Stimulated activated CD8-positive, alpha-beta memory T cell treated with anti-CD3 and anti-CD28 coated beads, Interleukin-7, amount 100 ng/mL, for 48 hours (primary cell): ENCODE results near the gene GIPC2.
"Not testable (repeated sequence)": the region's sequence is repeated elsewhere in the genome, so short reads cannot be mapped to it uniquely, and the experiment has no call there.

ENCODE experiments used
- DNase-seq, 2 donors: peaks; one replicate each; pipeline ENCODE4 v3.0.0-alpha.2; 2020; ENCODE audit warnings: low read depth in 1 of 2; ENCODE audit errors: extremely low read depth in 1 of 2

The GIPC2 gene

GRCh38 chr1:78064886-78065285, 19.1 kb downstream of the GIPC2 start:
- not testable (repeated sequence) for DNase-seq

GRCh38 chr1:78068681-78069283, 23.0 kb downstream of the GIPC2 start:
- DNase-seq: no peak

GRCh38 chr1:78069784-78070183, 24.0 kb downstream of the GIPC2 start:
- no peak for DNase-seq

GRCh38 chr1:78070210-78070609, 24.4 kb downstream of the GIPC2 start:
- DNase-seq: no peak

DNA sequence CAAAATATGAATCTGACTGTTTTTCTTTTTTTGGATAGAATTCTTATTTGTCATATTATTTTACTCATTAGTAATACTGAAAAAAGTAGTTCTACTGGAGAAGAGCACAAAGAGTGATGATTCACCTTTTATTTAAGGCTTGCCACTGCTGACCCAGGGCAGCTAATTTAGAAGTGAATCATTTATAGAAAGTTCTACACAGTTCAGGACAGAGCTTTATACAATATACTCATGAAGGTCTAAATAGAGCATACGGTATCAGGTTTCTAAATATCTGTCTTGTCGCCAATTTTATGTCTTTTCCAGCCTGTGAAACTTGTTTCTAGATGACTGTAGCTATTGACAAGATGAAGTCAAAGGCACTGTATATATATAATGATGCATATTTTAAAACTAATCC, 25.0 kb downstream of the GIPC2 start:
- DNase-seq: no peak

DNA sequence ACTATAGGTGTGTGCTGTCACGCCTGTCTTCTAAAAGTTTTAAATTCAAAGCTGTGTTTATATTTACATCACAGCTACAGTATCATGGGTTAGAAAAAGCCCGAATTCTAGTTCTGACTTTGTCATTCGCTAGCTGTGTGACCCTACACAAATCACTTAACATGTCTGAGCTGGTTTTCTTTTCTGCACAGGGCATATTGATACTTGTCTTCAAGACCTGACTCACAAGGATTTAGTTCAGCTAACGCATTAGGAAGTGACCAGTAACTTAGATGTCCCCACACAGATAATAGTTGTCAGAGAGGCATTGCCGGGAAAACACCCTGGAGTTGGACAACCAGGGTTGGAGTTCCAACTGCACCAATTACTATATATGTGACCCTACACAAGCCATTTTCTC, 25.9 kb downstream of the GIPC2 start:
- DNase-seq: no peak

DNA sequence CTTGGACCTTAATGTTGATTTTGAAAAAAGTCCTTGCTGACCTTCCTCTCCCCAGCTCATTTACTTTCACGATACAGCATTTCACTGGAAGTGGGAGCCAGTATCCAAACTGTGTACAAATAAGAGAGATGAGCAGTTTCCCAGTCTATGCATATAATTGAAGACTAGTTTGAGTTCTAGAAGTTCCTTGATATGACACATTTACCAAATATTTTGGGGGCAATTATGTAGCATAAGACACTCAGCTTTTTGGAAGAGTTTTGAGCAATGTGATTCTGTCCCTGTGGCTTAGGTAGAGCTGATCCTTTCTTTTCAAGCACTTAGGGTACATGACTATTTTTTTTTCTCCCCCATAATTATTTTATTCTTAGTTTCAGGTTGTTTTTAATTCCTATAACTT, 26.4 kb downstream of the GIPC2 start:
- no peak for DNase-seq

DNA sequence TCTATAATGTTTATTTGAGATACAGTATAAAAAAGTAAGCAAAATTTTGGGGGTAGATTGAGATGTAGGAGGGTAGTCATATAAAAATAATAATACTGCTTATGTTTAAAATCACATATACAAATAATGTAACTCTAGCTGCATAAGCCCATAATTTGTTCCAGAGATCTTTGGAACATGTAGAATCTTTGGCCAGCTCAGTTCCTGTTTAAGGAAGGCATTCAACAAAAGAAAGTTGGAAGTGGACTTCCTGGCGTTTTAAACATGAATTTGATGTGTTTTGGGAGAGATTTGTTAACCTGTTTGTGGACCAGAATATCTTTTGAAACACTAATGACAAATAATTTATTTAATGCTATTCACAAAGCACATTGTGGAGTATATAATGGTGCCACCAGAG, 27.7 kb downstream of the GIPC2 start:
- no peak for DNase-seq

- DNase-seq: no peak
These were observed 29.9 kb downstream of the GIPC2 start for GRCh38 chr1:78075621-78076020.

DNA sequence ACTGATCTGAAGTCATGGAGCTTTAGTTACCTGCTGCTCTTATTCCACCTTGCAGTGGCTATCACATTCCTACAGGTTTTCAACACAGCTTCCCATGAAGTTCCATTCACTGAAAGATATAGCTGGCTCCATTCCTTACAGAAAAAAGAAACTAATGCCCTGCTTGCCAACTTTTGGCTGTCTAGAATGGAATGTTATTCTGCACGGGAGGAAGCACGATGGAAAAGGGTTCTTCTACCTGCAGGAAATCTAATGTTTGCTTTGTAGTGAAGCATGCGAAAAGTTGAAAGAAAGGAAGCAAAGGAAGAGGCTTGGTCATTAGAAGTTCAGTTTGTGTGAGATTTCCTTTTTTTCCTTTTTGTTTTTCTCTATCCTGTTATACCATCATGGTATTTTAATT, 32.6 kb downstream of the GIPC2 start:
- no peak for DNase-seq

DNA sequence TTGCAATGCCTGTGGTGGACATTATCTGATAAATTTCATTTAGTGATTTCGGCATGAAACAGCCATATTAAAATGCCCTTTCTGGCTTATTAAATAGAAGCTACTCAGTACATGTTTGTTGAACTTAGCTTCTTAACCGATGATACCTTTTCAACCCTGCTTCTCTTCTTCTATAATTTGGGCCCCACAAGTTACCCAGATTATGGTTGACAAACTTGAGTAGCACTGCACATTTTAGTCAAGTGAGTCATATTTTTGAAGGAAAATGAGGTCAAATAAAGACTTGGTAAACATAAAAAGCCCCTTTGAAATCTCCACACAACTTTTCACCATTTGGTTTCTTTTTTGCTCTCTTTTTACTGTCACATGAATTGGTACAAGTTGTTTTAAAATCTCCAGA, 33.8 kb downstream of the GIPC2 start:
- no peak for DNase-seq

DNA sequence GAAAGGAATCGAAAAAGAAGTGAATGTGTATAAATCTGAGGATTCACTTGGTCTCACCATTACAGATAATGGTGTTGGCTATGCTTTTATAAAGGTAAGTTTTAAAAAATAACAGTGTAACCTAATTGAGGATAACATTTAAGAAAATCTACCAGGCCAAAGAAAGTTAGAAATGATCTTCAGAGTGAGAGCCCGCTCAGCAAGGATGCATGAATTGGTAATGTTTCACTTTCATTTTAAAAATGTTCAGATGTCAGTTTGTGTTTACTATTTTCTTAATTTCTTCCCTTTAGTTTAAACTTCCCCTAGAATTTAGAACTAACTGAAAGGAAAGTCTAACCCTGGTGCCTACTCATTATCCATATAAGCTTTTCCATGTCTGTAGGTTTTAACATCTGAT, 35.0 kb downstream of the GIPC2 start:
- DNase-seq: no peak

DNA sequence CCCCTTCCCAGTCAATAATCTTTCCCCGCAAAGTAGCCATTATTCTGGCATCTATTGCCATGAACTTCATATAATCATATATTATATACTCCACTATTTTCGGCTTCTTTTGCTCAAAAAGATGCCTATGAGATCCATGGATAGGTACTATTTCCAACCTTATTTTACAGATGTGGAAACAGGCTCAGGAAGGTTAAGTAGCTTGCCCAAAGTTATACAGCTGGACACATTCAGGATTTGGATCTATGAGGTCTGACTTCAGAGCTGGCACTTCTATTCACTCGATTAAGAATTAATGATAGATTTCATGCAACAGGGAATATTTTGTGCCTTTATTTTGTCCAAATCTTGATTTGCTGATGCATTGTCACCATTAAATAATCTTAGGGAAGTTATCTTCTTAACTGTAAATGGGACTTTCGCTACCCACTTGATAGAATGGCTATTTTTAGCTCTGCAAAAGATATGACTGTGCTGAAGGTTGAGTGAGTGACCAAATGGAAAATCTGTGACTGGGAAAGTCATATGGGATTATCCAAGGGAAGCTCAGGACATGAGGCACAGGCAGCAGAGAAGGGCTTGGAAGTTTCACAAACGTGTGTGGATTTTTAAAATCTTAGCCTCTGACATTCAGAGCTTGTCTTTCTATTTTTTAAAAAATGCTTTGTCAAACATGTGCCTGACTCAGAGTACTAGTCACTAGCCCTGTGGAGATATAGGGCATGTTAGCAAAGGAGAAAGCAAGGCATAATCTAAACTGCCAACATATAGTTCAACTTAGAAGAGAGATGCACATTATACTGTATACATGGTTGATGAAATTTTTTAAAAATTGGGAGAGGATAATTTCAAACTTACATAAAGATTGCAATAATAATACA, 36.5 kb downstream of the GIPC2 start:
- DNase-seq: no peak

GRCh38 chr1:78084639-78085038, 38.9 kb downstream of the GIPC2 start:
- not testable (repeated sequence) for DNase-seq

GRCh38 chr1:78086697-78087096, 40.9 kb downstream of the GIPC2 start:
- DNase-seq: no peak

DNA sequence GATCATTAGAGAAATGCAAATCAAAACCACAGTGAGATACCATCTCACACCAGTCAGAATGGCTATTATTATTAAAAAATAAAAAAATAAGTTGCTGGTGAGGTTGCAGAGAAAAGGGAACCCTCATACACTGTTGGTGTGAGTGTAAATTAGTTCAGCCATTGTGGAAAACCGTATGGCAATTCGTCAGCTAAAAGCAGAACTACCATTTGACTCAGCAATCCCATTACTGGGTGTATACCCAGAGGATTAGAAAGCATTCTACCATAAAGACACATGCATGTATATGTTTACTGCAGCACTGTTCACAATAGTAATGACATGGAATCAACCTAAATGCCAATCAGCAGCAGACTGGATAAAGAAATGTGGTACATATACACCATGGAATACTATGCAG, 42.2 kb downstream of the GIPC2 start:
- DNase-seq: no peak

- DNase-seq: no peak
These were observed 42.7 kb downstream of the GIPC2 start for GRCh38 chr1:78088486-78088885.

DNA sequence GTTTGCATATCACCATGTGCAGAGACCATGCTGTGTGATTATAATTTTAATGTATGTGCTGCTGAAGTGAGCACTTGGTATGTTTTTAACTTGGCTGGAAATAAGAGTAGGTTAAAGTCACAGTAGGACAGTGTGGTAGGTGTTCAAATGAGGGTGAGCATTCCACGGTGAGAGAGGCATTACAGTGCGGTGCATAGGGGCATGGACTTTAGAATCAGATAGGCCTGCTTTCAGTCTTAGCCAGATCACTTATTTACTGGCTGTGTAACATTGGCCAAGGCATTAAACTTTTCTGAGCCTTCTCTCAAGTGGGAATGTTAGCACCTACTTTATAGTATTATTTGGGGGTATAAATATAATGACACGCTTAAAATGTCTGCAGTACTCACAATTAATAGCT, 43.2 kb downstream of the GIPC2 start:
- no peak for DNase-seq

- DNase-seq: no peak
These were observed 44.8 kb downstream of the GIPC2 start for GRCh38 chr1:78090472-78091133.

DNA sequence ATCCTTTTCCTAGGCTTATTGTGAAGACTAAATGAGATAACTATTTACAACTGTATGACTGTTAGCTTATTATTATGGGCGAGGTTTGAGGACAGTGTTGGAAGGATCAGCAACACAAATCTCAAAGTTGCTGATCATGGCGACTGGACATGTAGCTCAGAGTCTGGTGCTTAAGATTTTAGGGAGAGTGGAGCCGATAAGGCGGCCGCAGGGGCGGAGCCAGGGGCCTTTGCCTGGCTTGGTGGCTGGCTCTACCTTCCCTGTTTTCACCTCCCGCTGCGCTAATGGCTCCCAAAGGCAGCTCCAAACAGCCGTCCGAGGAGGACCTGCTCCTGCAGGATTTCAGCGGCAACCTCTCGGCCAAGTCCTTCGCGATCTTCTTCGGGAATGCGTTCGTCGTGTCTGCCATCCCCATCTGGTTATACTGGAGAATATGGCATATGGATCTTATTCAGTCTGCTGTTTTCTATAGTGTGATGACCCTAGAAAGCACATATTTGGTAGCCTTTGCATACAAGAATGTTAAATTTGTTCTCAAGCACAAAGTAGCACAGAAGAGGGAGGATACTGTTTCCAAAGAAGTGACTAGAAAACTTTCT, 45.5 kb downstream of the GIPC2 start:
- no peak for DNase-seq

DNA sequence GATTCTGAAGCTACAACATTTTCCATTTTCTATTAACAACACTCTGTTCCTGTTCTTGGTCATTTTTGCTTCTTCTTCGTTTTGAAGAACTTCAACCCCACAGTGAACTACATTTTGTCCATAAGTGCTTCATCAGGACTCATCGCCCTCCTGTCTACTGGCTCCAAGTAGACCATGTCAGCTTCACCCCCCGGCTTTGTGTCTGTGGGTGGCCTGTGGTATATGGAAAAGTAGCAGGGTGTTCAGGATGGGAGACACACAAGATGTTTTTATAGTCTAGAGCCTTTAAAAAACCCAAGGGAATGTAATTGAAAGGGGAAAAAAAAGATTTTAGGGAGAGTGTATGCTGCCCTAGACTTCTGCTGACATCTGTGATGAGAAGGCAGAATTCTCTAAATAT, 46.1 kb downstream of the GIPC2 start:
- DNase-seq: no peak

DNA sequence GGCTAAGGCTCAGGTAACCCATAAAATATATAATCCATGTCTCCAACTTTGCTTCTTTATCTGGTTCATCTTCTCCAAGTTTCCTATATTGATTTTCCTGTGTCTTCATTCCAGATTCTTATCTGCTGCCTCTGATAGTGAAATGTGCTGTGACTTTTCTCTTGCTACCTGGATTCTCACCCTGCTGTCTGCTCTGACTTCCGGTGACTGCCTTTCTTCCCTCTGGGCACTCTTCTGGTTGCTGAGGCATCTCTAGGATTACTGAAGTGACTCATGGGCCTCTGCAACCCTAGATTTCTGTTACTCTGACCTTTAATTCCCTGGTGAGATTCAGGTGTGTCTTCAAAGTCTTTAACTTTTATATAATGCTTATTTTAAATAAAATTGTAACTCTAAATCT, 46.9 kb downstream of the GIPC2 start:
- no peak for DNase-seq
